Hypothalamus (tissue), 51 donors: ENCODE results near the gene PDCD6IP.
"Not testable (repeated sequence)": the region's sequence is repeated elsewhere in the genome, so short reads cannot be mapped to it uniquely, and the experiment has no call there.

ENCODE experiments used
- DNase-seq, 51 donors: peaks; one replicate each; lab custom pipeline; 2025; lab: John Stamatoyannopoulos, UW

Gene PDCD6IP, protein sequence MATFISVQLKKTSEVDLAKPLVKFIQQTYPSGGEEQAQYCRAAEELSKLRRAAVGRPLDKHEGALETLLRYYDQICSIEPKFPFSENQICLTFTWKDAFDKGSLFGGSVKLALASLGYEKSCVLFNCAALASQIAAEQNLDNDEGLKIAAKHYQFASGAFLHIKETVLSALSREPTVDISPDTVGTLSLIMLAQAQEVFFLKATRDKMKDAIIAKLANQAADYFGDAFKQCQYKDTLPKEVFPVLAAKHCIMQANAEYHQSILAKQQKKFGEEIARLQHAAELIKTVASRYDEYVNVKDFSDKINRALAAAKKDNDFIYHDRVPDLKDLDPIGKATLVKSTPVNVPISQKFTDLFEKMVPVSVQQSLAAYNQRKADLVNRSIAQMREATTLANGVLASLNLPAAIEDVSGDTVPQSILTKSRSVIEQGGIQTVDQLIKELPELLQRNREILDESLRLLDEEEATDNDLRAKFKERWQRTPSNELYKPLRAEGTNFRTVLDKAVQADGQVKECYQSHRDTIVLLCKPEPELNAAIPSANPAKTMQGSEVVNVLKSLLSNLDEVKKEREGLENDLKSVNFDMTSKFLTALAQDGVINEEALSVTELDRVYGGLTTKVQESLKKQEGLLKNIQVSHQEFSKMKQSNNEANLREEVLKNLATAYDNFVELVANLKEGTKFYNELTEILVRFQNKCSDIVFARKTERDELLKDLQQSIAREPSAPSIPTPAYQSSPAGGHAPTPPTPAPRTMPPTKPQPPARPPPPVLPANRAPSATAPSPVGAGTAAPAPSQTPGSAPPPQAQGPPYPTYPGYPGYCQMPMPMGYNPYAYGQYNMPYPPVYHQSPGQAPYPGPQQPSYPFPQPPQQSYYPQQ

DNA sequence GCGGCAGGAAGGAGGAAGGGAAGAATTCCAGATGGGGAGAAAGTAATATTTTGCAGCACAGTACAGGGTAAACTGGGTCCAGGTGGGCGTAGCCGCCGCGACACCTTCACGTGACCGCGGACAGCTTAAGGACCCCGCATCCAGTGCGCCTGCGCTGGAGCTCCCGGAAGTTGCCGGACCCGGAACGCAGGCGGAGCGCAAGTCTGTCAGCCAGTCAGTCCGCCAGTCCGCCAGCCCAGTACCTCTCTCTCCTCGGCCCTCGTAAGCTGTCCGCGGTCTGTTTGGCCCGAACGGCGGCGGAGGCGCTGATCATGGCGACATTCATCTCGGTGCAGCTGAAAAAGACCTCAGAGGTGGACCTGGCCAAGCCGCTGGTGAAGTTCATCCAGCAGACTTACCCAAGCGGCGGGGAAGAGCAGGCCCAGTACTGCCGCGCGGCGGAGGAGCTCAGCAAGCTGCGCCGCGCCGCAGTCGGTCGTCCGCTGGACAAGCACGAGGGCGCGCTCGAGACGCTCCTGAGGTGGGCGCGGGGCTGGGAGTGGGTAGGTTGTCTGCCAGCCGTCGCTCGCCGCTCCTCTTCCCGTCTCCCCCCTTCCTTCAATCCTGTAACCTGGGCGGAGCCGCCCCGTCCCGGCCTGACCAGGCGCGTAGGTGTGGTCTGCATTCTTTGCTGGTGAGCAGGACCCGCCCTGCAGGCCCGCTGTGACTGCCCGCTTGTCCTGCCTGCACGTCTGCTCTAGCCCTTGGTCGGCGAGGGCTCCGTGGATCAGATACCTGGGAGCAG is at the start of gene PDCD6IP:
Gene PDCD6IP, plus strand, starts transcription at position 213 of the 784 bp plus-strand sequence. Its CDS starts 99 bp downstream, at position 312.
- DNase-seq = peak; percentile 54 to 94 (median 86)

DNA sequence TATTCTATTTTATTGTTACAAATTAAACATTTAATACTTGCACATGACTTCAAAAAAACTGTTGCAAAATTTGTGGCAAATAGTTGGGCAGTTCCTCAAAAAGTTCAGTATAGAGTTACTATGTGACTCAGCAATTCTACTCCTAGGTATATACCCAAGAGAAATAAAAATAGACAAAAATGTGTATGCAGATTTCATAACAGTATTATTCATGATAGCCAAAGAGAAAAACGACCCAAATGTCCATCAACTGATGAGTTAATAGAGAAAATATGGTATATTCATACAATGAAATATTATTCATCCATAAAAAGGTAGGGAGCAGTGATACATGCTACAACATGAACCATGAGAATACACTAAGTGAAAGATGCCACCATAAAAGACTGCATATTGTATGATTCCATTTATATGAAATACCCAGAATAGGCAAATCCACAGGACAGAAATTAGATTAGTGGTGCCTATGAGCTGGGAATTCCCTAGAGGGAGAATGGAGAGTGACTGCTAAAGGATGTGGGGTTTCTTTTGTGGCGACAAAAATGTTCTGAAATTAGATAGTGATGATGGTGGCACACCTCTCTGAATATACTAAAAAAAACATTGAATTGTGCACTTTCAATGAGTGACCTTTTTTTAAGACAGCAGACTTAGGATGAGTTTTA is 48.8 kb upstream of the PDCD6IP start:
- no peak for DNase-seq

DNA sequence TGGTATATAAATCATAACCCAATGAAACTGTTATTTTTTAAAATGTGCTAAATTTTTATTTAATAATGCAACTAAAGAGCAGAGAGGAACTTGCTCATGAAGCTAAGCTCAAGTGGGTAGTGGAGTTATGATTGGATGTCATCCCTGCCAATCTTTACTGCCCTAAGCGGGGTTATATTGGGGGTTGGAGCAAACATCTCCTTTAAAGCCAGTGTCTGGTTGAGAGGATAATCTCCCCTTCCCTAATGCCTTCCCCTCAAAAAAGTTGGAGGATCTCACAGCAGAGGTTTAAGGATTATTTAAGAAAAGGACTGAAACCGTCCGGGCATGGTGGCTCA is 48.2 kb upstream of the PDCD6IP start:
- DNase-seq = no peak

DNA sequence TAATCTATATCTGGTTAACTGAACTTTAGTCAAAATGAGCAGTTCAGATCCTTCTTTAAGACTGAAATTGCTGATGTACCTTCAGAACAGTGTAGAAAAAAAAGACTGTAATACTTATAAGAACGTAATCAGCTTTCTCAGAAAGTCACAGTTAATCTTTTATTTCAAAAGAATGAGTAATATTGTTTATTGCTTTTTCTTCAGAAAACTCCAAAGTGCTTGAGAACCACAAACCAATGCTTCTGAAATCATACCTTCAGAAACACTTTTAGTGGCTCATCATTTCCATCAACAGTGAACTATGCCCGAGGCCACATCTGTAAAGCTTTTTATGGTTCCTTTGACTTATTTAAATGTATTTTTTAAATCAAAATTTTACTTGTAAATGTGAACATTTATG is 47.1 kb upstream of the PDCD6IP start:
- DNase-seq = no peak

DNA sequence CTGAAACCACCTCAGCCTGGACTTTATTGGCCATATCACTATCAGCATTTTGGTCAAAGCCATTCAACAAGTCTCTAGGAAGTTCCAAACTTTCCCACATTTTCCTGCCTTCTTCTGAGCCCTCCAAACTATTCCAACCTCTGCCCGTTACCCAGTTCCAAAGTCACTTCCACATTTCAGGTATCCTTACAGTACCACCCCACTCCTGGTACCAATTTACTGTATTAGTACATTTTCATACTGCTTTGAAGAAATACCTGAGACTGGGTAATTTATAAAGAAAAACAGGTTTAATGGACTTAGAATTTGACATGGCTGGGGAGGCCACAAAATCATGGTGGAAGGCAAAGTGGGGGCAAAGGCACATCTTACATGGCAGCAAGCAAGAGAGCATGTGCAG is 44.0 kb upstream of the PDCD6IP start:
- DNase-seq = not testable (repeated sequence)

DNA sequence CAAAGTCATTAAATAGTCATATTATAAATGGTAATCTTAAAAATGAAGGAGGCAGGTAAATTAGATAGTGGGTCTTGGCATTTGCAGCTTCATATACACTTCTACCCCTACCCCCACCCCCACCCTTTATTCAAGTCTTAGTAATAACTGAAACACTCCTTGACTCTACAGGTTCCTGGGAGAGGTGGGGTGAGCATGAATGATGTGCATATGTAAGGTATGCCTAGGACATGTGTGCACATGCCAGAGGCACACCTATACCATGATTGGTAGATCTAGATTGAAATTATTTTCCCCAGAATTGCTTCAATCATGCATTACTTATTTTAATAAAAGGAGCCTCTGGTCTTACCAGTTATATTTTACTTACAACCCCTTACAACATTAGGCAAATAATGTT is 40.1 kb upstream of the PDCD6IP start:
- no peak for DNase-seq

DNA sequence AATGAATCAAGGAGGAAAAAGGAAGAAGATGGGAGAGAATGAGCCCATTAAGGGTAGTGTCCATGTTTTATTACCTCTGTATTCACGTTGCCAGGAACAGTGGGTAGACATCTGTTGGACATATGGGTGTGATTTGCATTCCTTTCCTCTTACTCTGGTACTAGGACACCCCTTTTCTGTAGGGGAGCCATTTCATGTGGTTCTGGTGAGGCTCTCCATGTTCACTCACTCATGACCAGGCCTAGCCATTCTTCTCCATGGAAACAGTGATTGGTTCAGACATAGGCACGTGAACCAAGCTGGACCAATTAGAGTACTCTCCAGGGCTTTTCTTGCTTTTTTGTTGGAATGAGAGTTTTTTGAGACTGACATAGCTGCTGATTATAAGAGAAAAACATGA is 39.6 kb upstream of the PDCD6IP start:
- no peak for DNase-seq

DNA sequence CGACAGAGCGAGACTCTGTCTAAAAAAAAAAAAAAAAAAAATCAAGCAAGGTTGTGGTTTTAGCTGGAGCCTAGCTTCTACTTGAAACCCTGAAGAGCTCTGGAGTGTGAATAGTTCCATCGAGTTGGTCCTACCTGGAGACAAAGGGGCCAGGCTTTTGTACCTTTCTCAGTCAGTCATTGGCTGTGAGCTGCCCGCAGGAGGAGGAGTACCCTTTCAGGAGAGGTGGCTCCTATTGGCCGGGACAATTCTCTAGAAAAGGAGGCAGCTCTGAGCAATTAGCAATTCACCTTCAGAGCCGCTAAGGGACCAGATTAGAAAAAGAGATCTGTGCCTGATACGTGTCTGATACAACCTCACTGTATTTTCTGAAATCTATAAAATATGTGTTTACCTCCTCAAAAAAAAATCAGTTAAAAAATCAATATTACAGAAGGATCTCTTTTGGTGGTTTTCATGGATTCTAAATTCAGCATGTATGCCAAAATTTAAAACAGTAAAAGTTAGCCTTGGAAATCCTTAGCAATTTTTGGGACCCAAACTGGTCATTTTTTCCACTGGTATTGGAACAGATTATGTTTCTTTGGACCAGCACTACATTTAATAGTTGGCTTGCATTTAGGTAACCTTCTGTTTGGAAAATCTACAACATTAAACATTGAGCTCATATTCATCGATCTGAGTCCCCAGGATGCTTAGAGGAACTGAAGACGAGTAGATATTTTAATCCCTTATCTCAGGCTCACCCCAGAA is 29.7 kb upstream of the PDCD6IP start:
- DNase-seq = no peak

DNA sequence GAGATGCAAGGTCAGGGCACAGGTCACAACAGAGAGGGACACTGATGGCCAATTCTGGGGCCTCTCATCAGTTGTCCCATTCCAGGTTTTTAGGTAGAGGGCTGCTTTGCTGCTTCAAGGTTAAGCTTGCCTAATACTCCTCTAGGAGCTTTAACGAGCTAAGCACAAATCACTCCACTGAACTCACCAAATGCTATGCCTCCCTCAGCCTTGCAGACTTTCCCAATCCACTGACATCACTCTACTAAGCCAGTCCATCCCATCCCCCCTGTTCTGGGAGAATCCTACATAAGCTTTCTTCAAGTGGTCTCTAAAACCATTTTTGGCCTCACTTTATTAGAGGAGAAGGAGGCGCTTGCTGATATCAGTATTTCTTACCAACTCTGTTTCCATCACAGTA is 24.8 kb upstream of the PDCD6IP start:
- DNase-seq = no peak

DNA sequence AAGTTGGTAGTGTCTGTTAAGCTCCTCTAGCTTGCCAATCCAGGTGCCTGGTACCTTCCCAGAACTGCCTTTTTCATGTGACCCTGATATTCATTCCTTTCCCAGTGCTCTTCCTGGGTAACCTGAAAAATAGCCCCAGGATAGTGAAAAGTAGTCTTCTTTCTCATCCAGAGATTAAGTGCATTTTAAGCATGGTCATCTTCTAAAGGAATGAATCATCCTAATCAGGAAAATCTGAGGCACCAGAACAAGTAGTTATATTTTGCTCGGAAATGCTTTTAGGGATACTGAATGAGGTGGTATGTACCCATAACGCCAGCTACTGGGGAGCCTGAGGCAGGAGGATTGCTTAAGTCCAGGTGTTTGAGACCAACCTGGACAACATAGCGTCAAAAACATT is 23.1 kb upstream of the PDCD6IP start:
- no peak for DNase-seq

DNA sequence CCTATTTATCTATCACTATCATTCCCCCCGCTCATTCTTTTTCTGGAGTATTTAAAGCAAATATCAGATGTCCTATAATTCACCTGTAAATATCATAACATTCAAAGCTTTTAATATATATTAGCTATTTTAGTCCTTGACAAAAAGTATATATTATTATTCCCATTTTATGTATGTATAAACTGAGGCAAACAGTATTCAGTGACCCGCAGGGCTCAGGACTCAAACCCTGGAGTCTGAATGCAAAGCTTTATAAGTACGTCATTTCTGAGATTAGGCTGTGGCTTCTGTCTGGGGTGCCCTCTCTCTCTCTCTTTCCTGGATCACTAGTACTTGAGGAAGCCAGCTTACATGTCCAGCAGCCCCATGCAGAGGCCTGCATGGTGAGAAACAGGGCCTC is 20.4 kb upstream of the PDCD6IP start:
- DNase-seq = no peak

DNA sequence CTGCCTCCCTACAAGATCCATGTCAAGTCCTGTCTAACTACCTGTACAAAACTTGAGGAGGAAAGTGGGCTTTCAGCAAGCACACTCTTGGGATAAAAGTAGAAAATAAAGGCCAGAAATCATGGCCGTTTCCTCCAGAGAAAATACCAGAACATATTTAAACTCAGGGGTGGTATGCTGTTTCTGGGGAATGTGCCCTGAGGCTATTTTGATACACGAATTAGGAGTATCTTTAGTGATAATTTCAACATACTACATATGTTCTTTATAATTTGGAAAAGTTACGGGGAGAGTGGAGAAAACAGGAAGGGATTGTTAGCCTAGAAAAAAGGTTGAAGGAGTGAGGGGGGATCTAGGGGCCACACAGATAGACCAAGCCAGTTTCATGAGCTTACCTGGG is 18.7 kb upstream of the PDCD6IP start:
- no peak for DNase-seq

DNA sequence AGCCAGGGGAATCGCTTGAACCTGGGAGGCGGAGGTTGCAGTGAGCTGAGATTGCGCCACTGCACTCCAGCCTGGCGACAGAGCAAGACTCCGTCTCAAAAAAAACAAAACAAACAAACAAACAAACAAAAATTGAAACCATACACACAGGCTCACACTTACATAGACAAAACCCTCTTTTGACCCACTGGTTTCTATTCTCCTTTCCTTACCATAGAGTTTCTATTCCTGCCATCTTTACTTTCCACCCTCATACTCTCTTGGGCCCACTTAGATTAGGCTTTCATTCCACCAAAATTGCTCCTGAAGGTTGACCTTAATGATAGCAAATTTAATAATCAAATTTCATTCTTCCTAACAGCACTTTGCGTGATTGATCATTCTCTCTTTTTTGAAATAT is 17.0 kb upstream of the PDCD6IP start:
- DNase-seq = not testable (repeated sequence)

DNA sequence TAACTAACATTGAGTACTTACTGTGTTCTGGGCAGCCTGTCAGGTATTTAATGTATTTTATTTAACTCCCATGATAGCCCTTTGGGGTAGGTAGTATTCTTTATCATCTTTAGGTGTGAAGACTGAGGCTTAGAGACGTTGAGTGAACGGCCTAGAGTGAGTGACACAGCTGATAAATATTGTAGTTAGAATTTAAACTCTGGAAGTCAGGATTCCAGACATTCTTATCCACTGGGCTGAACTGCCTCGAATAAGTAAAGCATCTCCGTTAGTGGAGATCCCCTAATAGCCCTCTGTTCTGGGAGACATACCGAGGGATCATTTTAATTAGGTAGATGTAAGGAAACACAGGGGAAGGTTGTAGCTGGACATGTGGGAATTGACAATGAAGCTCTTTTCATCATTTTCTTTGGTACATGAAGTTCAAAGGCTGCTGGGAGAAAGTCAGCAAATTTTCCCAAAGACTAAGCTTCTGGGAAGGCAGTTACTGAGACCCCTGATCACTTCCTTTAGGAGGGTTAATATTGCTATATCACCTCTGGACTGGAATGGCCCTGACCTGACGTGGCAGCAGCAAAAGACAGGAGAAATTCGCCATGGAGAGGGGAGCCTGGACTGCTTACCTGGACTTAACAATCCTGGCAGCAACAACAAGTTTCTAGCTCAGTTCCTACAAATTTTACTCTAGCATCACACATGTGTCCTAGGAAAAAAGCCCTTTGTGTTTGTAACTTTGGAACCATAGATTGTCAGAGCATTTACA is 11.7 kb upstream of the PDCD6IP start:
- DNase-seq = no peak

DNA sequence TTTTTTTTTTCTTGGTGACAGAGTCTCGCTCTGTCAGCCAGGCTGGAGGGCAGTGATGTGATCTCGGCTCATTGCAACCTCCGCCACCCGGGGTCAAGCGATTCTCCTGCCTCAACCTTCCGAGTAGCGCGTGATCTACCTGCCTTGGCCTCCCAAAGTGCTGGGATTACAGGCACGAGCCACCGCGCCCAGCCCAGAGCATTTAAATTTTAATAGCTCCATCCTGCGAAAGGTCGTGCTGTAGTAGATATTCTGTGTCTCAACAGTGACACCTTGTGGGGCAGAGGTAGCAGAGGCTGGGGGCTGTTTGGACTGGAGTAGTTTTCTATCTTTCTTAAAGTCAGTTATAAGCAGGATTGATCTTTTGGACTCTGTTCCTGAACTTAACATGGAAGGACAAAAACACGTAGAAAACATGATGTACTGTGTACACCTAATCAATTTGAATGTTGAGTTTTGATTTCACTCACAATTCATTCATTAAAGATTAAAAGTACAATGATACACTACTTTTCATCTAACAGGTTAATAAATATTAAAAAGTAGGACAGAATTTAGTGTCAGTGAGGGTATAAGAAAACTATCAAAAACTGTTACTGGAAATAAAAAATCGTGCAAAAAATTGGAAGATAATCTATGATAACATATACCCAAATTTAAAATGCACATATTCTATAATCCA is 11.0 kb upstream of the PDCD6IP start:
- peak in 39 of 51 donors; percentile 1 to 57 (median 19) for DNase-seq

DNA sequence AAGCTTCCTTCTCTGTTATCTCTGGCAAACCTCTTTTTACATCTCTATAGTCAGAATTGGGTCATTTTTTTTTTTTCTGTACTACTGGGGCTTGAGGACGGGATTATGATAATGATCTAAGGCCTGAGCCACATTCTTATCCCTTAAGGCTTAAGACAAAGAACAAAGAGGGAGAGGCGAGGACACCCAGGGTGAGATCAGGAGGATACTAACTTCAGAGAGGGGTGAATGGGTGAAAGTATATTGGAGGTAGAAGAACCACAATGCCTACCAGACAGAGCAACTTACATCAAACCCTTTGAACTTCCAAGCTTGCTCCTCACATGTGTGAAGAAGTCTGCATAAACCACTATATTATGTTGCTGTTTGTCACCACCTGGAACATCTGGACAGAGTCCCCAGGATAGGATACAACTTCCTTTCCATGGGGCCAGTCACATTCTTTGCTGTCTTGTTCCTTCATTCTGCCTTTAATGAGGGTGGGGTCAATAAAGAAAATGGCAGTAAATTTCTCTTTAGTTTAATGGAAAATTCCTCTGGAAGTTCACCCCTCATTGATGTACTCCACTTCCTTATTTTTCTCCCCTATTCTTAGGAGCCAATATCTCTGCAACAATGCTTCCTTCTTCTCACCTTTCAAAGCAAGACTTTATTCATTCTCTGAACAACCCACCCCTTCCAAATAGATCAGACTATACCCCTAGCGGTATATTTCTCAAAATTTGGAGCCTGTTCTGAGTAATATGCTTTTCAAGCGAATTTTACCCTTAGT is 9.1 kb upstream of the PDCD6IP start:
- DNase-seq = no peak

DNA sequence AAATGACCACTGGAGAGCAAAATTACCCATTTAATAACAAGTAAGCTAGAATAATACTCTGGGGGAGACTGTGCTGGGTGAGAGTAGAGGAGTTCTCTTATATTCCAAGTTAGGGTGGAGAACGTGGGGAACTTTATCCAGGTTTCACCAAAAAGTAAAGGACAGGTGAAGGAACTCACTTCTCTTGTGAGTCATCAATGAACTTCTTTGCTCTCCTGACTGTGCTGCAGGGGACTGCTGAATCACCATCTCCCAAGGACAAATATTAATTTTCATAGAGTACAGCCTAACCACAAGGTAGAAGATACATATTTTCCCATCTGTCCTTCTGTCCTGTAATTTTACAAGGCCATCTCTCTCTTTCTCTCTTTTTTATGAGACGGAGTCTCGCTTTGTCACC is 8.3 kb upstream of the PDCD6IP start:
- DNase-seq = no peak
